H9 (cell line): ENCODE results near the gene TTF2. TPM values are rescaled to one million over a fixed set of nuclear protein-coding genes. Genes with fewer than 3 reads are reported as not detected.

Experiments
- DNase-seq: peaks from one replicate; pipeline ENCODE4 v3.0.0-alpha.2; 2017
- H2AFZ ChIP-seq: one replicate; pipeline ENCODE4 v1.6.1; 2013; ENCODE audit warnings: mild to moderate bottlenecking, low read length, control low read depth, moderate library complexity
- H2AK5ac ChIP-seq: 2 replicates; pipeline ENCODE4 v1.6.1; 2013; ENCODE audit warnings: low read length, control low read depth, mixed read lengths; ENCODE audit not compliant: insufficient read length
- H2BK120ac ChIP-seq: one replicate; pipeline ENCODE4 v1.6.1; 2013; ENCODE audit warnings: low read depth, mild to moderate bottlenecking, low read length, control low read depth, inconsistent platforms; ENCODE audit not compliant: poor library complexity, severe bottlenecking
- H2BK12ac ChIP-seq: 2 replicates; pipeline ENCODE4 v1.6.1; 2013; ENCODE audit warnings: low read length, control low read depth, mixed read lengths, low read depth; ENCODE audit not compliant: insufficient read length
- H2BK15ac ChIP-seq: 2 replicates; pipeline ENCODE4 v1.6.1; 2013; ENCODE audit warnings: low read depth, low read length, control low read depth
- H2BK20ac ChIP-seq: one replicate; pipeline ENCODE4 v1.6.1; 2013; ENCODE audit warnings: low read depth, mild to moderate bottlenecking, low read length, control low read depth, inconsistent platforms; ENCODE audit not compliant: poor library complexity, severe bottlenecking
- H2BK5ac ChIP-seq: 2 replicates; pipeline ENCODE4 v1.6.1; 2013; ENCODE audit warnings: low read length, control low read depth, mixed read lengths; ENCODE audit not compliant: insufficient read length
- H3K14ac ChIP-seq: 2 replicates; pipeline ENCODE4 v1.6.1; 2013; ENCODE audit warnings: low read length, control low read depth; ENCODE audit not compliant: insufficient read depth
- H3K18ac ChIP-seq: 2 replicates; pipeline ENCODE4 v1.6.1; 2013; ENCODE audit warnings: low read depth, mild to moderate bottlenecking, mixed read lengths, low read length, control low read depth; ENCODE audit not compliant: insufficient read length
- H3K23ac ChIP-seq: 2 replicates; pipeline ENCODE4 v1.6.1; 2013; ENCODE audit warnings: low read length, control low read depth, mixed read lengths, low read depth; ENCODE audit not compliant: insufficient read length
- H3K23me2 ChIP-seq: 2 replicates; pipeline ENCODE4 v1.6.1; 2013; ENCODE audit warnings: low read depth, mild to moderate bottlenecking, mixed read lengths, low read length, control low read depth; ENCODE audit not compliant: insufficient read length, poor library complexity, severe bottlenecking
- H3K27ac ChIP-seq: 2 replicates; pipeline ENCODE4 v1.5.1; 2013; ENCODE audit warnings: low read length, control low read depth, mixed read lengths, low read depth; ENCODE audit not compliant: insufficient read length
- H3K27me3 ChIP-seq: 2 replicates; pipeline ENCODE4 v1.6.1; 2013; ENCODE audit warnings: low read length, control low read depth, inconsistent platforms; ENCODE audit not compliant: insufficient read depth
- H3K4ac ChIP-seq: 2 replicates; pipeline ENCODE4 v1.6.1; 2013; ENCODE audit warnings: low read depth, mild to moderate bottlenecking, control low read depth, inconsistent platforms, low read length, moderate library complexity
- H3K4me1 ChIP-seq: 2 replicates; pipeline ENCODE4 v1.6.1; 2013; ENCODE audit warnings: low read length, control low read depth, inconsistent platforms; ENCODE audit not compliant: insufficient read depth
- H3K4me2 ChIP-seq: 2 replicates; pipeline ENCODE4 v1.6.1; 2013; ENCODE audit warnings: low read length, control low read depth, mixed read lengths; ENCODE audit not compliant: insufficient read length, insufficient read depth
- H3K56ac ChIP-seq: 2 replicates; pipeline ENCODE4 v1.6.1; 2013; ENCODE audit warnings: low read depth, mild to moderate bottlenecking, mixed read lengths, low read length, control low read depth; ENCODE audit not compliant: insufficient read length
- H3K79me1 ChIP-seq: 2 replicates; pipeline ENCODE4 v1.6.1; 2013; ENCODE audit warnings: low read depth, mild to moderate bottlenecking, moderate library complexity, low read length, control low read depth, inconsistent platforms; ENCODE audit not compliant: insufficient read depth, poor library complexity, severe bottlenecking
- H3K79me2 ChIP-seq: 2 replicates; pipeline ENCODE4 v1.6.1; 2013; ENCODE audit warnings: low read length, control low read depth, inconsistent platforms; ENCODE audit not compliant: insufficient read depth
- H3K9ac ChIP-seq: 2 replicates; pipeline ENCODE4 v1.6.1; 2013; ENCODE audit warnings: low read length, control low read depth, mixed read lengths; ENCODE audit not compliant: insufficient read length; ENCODE audit errors: extremely low read depth
- H3K9me3 ChIP-seq: one replicate; pipeline ENCODE4 v1.6.1; 2013; ENCODE audit warnings: low read depth, low read length, inconsistent platforms; ENCODE audit not compliant: control insufficient read depth
- H3T11ph ChIP-seq: one replicate; pipeline ENCODE4 v1.6.1; 2013; ENCODE audit warnings: mild to moderate bottlenecking, low read length, control low read depth, inconsistent platforms
- H4K20me1 ChIP-seq: one replicate; pipeline ENCODE4 v1.6.1; 2013; ENCODE audit not compliant: control insufficient read depth, insufficient read length, insufficient read depth
- H4K5ac ChIP-seq: 2 replicates; pipeline ENCODE4 v1.6.1; 2013; ENCODE audit warnings: low read depth, mild to moderate bottlenecking, mixed read lengths, low read length, control low read depth; ENCODE audit not compliant: insufficient read length
- H4K8ac ChIP-seq: replicated peaks from 2 replicates; pipeline ENCODE4 v1.6.1; 2013; ENCODE audit warnings: low read length, control low read depth, mixed read lengths, low read depth; ENCODE audit not compliant: insufficient read length
- H4K91ac ChIP-seq: 2 replicates; pipeline ENCODE4 v1.6.1; 2013; ENCODE audit warnings: low read depth, mild to moderate bottlenecking, moderate library complexity, mixed read lengths, low read length, control low read depth; ENCODE audit not compliant: insufficient read length
- H3K27ac Mint-ChIP-seq, 3 experiments: 2 replicates in 2 of 3; 3 replicates in 1 of 3; pipeline ENCODE4 v1.8.0; 2020 to 2021; ENCODE audit warnings: mixed read lengths in 3 of 3, mild to moderate bottlenecking in 1 of 3, moderate library complexity in 1 of 3
- H3K27me3 Mint-ChIP-seq: 2 replicates; pipeline ENCODE4 v1.8.0; 2021; ENCODE audit warnings: low read depth, mild to moderate bottlenecking, moderate library complexity, mixed read lengths
- H3K36me3 Mint-ChIP-seq, 3 experiments: 2 replicates in 2 of 3; 3 replicates in 1 of 3; pipeline ENCODE4 v1.8.0; 2020 to 2021; ENCODE audit warnings: low read depth in 3 of 3, mixed read lengths in 3 of 3; ENCODE audit not compliant: insufficient read depth in 1 of 3
- H3K4me1 Mint-ChIP-seq, 2 experiments: 2 replicates each; pipeline ENCODE4 v1.8.0; 2020; ENCODE audit warnings: mixed read lengths in 2 of 2
- H3K4me3 Mint-ChIP-seq, 2 experiments: 2 replicates in 1 of 2; 3 replicates in 1 of 2; pipeline ENCODE4 v1.8.0; 2020 to 2021; ENCODE audit warnings: mild to moderate bottlenecking in 2 of 2, mixed read lengths in 2 of 2, moderate library complexity in 1 of 2
- H3K9me3 Mint-ChIP-seq, 2 experiments: 2 replicates in 1 of 2; 3 replicates in 1 of 2; pipeline ENCODE4 v1.8.0; 2020; ENCODE audit warnings: mild to moderate bottlenecking in 2 of 2, mixed read lengths in 2 of 2, moderate library complexity in 1 of 2
- CTCF ChIP-seq: fragments of 200-600 bp; sonication (generic); conservative IDR thresholded peaks from 3 replicates; pipeline ENCODE4 v1.8.0; 2021; ENCODE audit warnings: antibody characterized with exemption, mild to moderate bottlenecking
- WGBS: extraction: QIAGEN DNeasy Blood & Tissue Kit; methylation state at CpG from one replicate; pipeline ENCODE4 v1.1.7; 2013; ENCODE audit warnings: missing lambda C conversion rate, low lambda C conversion rate, mixed read lengths; ENCODE audit not compliant: insufficient read length; ENCODE audit errors: extremely low coverage; 5-methylcytosine and 5-hydroxymethylcytosine counted together
- total RNA-seq: library from RNA; stranded (reverse); gene quantifications from 2 replicates; pipeline ENCODE4 v1.2.1, GENCODE V29; 2021

TTF2 gene
- total RNA-seq, 1 experiment from 2014 or later = 86.4 TPM

DNA sequence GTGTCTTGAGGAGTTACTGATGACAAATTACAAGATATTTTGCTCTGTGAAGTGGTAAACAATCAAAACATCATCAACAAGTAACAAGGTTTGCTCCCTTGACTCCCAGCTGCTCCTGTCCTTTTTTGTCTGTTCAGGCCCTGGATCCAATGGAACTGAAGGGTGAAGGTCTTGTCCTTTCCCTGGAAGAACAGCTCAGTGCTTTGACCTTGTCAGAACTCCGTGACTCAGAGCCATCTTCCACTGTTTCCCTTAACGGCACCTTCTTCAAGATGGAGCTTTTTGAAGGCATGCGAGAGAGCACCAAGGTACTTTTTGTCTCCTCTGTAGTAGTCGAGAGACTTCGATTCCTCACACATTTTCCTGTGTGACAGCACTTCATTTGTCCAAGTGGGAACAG lies 32.5 kb downstream of the TTF2 start:
- Histone ChIP-seq H3T11ph (no peak overlapping the region), H3K4me1 (peaks cover 4% of the 10 kb centered on the region; the same call in 1 of the 2 replicates), H3K4me2 (no peak overlapping the region), H2BK12ac (no peak overlapping the region), H3K9me3 (no peaks in the 10 kb centered on the region), H3K18ac (no peak overlapping the region), H3K27ac (peak overlapping the region; percentile 41), H3K27me3 (no peaks in the 10 kb centered on the region), H2AFZ (no peak overlapping the region), H3K23me2 (no peaks in the 10 kb centered on the region), H2BK5ac (no peak overlapping the region), H2BK15ac (no peak overlapping the region), H3K79me2 (no peaks in the 10 kb centered on the region), H2BK120ac (no peak overlapping the region), H3K56ac (no peak overlapping the region), H2BK20ac (no peak overlapping the region), H4K91ac (no peak overlapping the region), H2AK5ac (no peak overlapping the region), H3K9ac (no peak overlapping the region), H3K79me1 (no peaks in the 10 kb centered on the region), H4K8ac (no peak overlapping the region), H4K20me1 (no peaks in the 10 kb centered on the region), H3K4ac (no peak overlapping the region), H4K5ac (no peak overlapping the region), H3K23ac (no peak overlapping the region), H3K14ac (peak overlapping the region; percentile 1; the same call in 1 of the 2 replicates)
- DNase-seq = no peak
- no peak overlapping the region for H3K4me3 Mint-ChIP-seq
- H3K36me3 Mint-ChIP-seq = peaks cover 38 to 91% (median 75%) of the 10 kb centered on the region in 3 experiments; a peak in 6 of 7 replicates
- no CpG with 5 or more reads among the region's 5 CpGs for WGBS
- no peak for TF ChIP-seq CTCF
- peaks cover 21 to 26% of the 10 kb centered on the region in 2 experiments for H3K4me1 Mint-ChIP-seq
- H3K27me3 Mint-ChIP-seq = no peaks in the 10 kb centered on the region
- H3K27ac Mint-ChIP-seq = peak overlapping the region; percentile 86 to 96 (median 93)
- H3K9me3 Mint-ChIP-seq = no peaks in the 10 kb centered on the region
